AG04449 (cell line): ENCODE data around the gene GSTA3.

ENCODE experiments used
- CTCF ChIA-PET: fragments of 350-600 bp; formaldehyde crosslinking; extraction: SDS; loops from one replicate; lab custom pipeline; 2021; ENCODE audit warnings: antibody characterized with exemption; lab: Yijun Ruan, JAX
- POLR2A ChIA-PET: fragments of 400-600, 350-600 bp; formaldehyde crosslinking; extraction: SDS; loops from one replicate; lab custom pipeline; 2020; ENCODE audit warnings: antibody characterized with exemption, inconsistent platforms; lab: Yijun Ruan, JAX
- DNase-seq: peaks from one replicate; pipeline ENCODE4 v3.0.0-alpha.2; 2010; ENCODE audit warnings: low read depth, low spot score
- H3K4me3 ChIP-seq: 2 replicates; pipeline ENCODE4 v1.5.1; 2011; ENCODE audit warnings: low read depth, mild to moderate bottlenecking, control low read depth, low read length
- TF ChIP-seq, protein P1 (sequence below): IDR thresholded peaks from one replicate; pipeline ENCODE4 v1.5.1; 2011; ENCODE audit warnings: mild to moderate bottlenecking, moderate library complexity, low read length, control low read depth, inconsistent platforms; ENCODE audit not compliant: insufficient read depth; ENCODE audit errors: missing control alignments

Gene GSTA3

DNA sequence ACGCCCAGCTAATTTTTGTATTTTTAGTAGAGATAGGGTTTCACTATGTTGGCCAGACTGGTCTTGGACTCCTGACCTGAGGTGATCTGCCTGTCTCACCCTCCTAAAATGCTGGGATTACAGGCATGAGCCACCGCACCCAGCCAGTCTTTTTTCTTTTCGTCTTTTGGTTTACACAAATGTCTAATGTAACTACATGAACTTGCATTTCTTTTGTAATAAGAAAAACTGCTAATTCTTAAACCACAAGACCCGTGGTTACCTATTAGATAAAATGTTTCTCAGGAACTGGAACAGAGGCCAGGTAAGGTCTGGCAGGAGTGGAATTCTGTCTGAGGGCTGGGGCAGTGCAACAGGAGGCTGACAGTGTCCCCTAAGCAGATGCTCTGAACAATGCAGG is 32.7 kb upstream of the GSTA3 start:
- POLR2A ChIA-PET, result no interaction called here
- TF ChIP-seq, protein P1, sequence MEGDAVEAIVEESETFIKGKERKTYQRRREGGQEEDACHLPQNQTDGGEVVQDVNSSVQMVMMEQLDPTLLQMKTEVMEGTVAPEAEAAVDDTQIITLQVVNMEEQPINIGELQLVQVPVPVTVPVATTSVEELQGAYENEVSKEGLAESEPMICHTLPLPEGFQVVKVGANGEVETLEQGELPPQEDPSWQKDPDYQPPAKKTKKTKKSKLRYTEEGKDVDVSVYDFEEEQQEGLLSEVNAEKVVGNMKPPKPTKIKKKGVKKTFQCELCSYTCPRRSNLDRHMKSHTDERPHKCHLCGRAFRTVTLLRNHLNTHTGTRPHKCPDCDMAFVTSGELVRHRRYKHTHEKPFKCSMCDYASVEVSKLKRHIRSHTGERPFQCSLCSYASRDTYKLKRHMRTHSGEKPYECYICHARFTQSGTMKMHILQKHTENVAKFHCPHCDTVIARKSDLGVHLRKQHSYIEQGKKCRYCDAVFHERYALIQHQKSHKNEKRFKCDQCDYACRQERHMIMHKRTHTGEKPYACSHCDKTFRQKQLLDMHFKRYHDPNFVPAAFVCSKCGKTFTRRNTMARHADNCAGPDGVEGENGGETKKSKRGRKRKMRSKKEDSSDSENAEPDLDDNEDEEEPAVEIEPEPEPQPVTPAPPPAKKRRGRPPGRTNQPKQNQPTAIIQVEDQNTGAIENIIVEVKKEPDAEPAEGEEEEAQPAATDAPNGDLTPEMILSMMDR, result no peak
- CTCF ChIA-PET, result no interaction called here
- no peak overlapping the region for H3K4me3 ChIP-seq
- DNase-seq, result no peak

DNA sequence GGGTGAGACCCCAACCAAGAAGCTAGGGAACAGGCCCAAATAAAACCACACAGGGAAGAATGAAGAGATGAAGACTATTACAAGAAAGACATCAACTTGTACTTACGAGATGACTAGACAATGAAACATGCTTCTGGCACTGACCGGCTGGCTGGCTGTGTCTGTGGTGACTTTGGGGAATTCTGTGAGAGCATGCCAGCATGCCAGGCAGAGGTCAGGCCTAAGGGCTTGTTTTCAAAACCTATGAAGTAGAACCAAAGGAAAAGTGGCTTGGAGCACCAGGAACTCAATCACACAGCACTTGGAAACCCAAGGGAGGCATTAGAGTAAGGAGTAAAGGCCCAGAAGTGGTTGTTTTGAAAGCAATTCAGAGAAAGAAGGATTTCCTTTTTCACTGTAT is 28.4 kb upstream of the GSTA3 start:
- POLR2A ChIA-PET, result no interaction called here
- TF ChIP-seq, protein P1, result no peak
- CTCF ChIA-PET, result no interaction called here
- DNase-seq, result no peak
- H3K4me3 ChIP-seq, result no peak overlapping the region

DNA sequence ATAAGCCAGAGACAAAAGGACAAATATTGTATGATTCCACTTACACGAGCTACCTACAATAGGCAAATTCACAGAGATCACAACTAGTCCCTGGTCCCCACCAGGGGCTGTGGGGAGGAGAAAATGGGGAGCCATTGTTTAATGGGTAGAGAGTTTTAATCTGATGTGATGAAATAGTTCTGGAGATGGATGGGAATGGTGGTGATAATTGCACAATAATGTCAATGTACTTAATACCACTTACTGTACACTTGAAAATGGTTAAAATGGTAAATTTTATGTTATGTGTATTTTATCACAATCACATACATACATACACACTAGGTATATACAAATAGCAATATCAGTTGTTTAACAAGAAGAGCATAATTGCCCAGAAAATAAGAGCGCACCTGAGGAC is 24.3 kb upstream of the GSTA3 start:
- POLR2A ChIA-PET, result no interaction called here
- no peak for DNase-seq
- TF ChIP-seq, protein P1, result no peak
- CTCF ChIA-PET, result no interaction called here
- H3K4me3 ChIP-seq, result no peak overlapping the region

DNA sequence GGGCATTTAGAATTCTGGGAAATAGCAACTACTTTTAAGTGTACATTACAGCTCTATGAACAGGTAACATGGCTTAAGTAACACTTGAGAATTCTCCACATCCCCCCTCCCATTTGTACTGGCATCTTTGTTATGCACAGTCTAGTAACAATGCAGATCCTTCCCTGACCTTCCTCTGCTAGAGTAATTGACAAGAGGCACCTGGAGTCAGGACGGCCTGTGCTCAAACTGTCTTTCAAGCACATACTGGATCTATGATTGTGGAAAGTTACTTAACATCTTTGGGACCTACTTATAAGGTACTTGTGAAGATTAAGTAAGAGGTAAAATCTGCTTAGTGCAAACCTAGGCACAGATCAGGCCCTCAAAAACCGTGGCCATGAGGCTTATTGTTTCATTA is 21.9 kb upstream of the GSTA3 start:
- CTCF ChIA-PET, result no interaction called here
- POLR2A ChIA-PET, result no interaction called here
- TF ChIP-seq, protein P1, result no peak
- DNase-seq, result no peak
- no peak overlapping the region for H3K4me3 ChIP-seq

DNA sequence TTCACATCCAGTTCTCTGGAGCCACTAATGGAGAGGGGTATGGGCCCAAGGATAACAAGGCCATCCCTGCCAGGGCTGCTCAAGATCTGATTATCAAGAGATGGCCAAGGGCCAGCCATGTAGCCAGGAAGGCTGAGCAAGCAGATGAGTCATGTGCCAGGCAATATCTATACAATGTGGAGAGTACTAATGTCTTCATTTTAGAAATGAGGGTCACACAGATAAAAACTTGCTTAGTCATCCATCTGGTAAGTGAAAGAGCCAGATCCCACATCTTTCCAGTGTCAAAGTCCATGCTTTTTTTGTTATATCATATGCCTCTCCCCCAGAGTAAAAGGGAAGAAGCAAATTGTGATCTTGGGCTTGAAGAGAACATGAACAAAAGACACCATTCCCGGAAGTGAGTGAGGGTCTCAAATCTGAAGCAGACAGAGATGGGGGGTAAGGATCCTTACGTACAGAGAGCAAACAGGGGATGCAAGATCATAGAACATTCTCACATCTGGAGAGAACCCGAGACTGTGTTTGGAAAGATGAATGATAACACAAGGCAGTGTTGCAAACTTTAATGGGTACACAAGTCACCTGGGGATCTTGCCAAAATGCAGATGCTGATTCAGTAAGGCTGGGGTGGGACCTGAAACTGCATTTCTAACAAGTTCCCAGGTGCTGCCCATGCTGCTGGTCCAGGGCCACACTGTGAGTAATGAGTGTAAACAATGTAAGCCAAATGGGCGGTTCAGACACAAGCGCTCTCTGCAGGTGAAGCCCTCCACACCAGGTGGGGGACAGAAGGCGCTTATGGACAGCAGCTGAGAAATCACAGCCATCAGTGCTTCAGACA is 20.0 kb upstream of the GSTA3 start:
- ChIA-PET CTCF (no interaction called here), POLR2A (no interaction called here)
- no peak overlapping the region for H3K4me3 ChIP-seq
- TF ChIP-seq, protein P1, result no peak
- peak; percentile 75 for DNase-seq

DNA sequence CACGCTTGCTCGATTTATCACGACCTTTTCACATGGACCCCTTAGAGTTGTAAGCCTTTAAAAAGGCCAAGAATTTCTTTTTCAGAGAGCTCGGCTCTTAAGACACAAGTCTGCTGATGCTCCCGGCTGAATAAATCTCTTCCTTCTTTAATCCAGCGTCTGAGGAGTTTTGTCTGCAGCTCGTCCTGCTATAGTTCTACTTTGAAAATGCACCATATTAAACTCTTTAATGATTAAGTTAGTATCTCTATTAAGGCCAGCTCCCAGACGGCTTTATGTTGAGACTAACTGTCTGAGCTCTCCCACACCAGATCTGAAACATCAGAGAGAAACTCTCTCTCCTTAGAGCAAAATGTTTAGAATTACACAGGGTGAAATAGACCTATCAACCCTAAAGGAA is 18.0 kb upstream of the GSTA3 start:
- CTCF ChIA-PET, result interaction anchor here (1.0 to 1.2 kb wide), 2 partner anchors 45 to 511 kb away, joined by 3 read pairs; no protein-coding TSS in a partner anchor
- POLR2A ChIA-PET, result no interaction called here

More for the DNA sequence above, 18.0 kb upstream of the GSTA3 start:
- TF ChIP-seq, protein P1, result no peak
- no peak overlapping the region for H3K4me3 ChIP-seq
- no peak for DNase-seq
